ENCODE measurements around the gene ABRACL. TPM values are rescaled to one million over a fixed set of nuclear protein-coding genes. Genes with fewer than 3 reads are reported as not detected.
"Not testable (repeated sequence)": the region's sequence is repeated elsewhere in the genome, so short reads cannot be mapped to it uniquely, and the experiment has no call there.

ABRACL gene
- total RNA-seq, 1 donor from 2014 or later: 14.0 TPM

- Histone ChIP-seq H3K36me3 (no peaks in the 10 kb centered on the region), H3K4me1 (peaks cover 44% of the 10 kb centered on the region), H3K4me3 (peak overlapping the region; percentile 77 to 87), H3K27ac (peak overlapping the region; percentile 84), H3K27me3 (no peaks in the 10 kb centered on the region), H3K9me3 (no peaks in the 10 kb centered on the region)
- intact Hi-C loops (cut with DNase I): loop anchor here (5.0 kb wide), 1 partner anchor 170 kb away; no protein-coding TSS in a partner anchor
- no peak for DNase-seq (ENCODE audit: extremely low spot score in 2 of 2)
- TF ChIP-seq CTCF (IDR thresholded peaks at IDR 0.05) (no peak), POLR2AphosphoS5 (IDR thresholded peaks at IDR 0.05; ENCODE audit: insufficient read depth in 1 of 2, low read depth in 1 of 2) (no peak), POLR2A (IDR thresholded peaks at IDR 0.05) (no peak)
Measured at GRCh38 chr6:138987080-138987642, 41.4 kb upstream of the ABRACL start.

- Histone ChIP-seq H3K27me3 (no peaks in the 10 kb centered on the region), H3K36me3 (no peaks in the 10 kb centered on the region), H3K9me3 (no peaks in the 10 kb centered on the region), H3K4me3 (peak within 1 kb of the TSS; percentile 77 to 87), H3K4me1 (peaks cover 41% of the 10 kb centered on the region), H3K27ac (peak within 1 kb of the TSS; percentile 84)
- no peak for DNase-seq (ENCODE audit: extremely low spot score in 2 of 2)
- TF ChIP-seq CTCF (IDR thresholded peaks at IDR 0.05) (peak; percentile 92 to 99 (median 97)), POLR2A (IDR thresholded peaks at IDR 0.05) (no peak), POLR2AphosphoS5 (IDR thresholded peaks at IDR 0.05; ENCODE audit: insufficient read depth in 1 of 2, low read depth in 1 of 2) (peak; percentile 66 to 87)
- intact Hi-C loops (cut with DNase I): loop anchor here (5.0 kb wide), 1 partner anchor 171 kb away; no protein-coding TSS in a partner anchor
Measured at GRCh38 chr6:138987643-138988468, 40.7 kb upstream of the ABRACL start, which contains the start of gene REPS1. REPS1 (minus strand) TSS chr6:138988253; CDS start chr6:138987682, 571 bp downstream.

- Histone ChIP-seq H3K27ac (peak overlapping the region; percentile 84), H3K4me1 (peaks cover 35% of the 10 kb centered on the region), H3K36me3 (no peaks in the 10 kb centered on the region), H3K9me3 (no peaks in the 10 kb centered on the region), H3K27me3 (no peaks in the 10 kb centered on the region), H3K4me3 (peak overlapping the region; percentile 77 to 87)
- intact Hi-C loops (cut with DNase I): loop anchor here (5.0 kb wide), 1 partner anchor 171 kb away; no protein-coding TSS in a partner anchor
- no peak for DNase-seq (ENCODE audit: extremely low spot score in 2 of 2)
- TF ChIP-seq POLR2A (IDR thresholded peaks at IDR 0.05) (no peak), POLR2AphosphoS5 (IDR thresholded peaks at IDR 0.05; ENCODE audit: insufficient read depth in 1 of 2, low read depth in 1 of 2) (no peak)
Measured at GRCh38 chr6:138988469-138988834, 40.1 kb upstream of the ABRACL start.

- no peak overlapping the region for H3K27ac ChIP-seq
- TF ChIP-seq CTCF (IDR thresholded peaks at IDR 0.05): no peak
- no peak for TF ChIP-seq POLR2AphosphoS5 (IDR thresholded peaks at IDR 0.05; ENCODE audit: insufficient read depth in 1 of 2, low read depth in 1 of 2)
- no peak for TF ChIP-seq POLR2A (IDR thresholded peaks at IDR 0.05)
Measured at GRCh38 chr6:138989098-138989983, 39.2 kb upstream of the ABRACL start.

GRCh38 chr6:138991206-138991605 is 37.3 kb upstream of the ABRACL start:
- Histone ChIP-seq H3K4me1 (peaks cover 9% of the 10 kb centered on the region), H3K4me3 (no peak overlapping the region), H3K36me3 (no peaks in the 10 kb centered on the region), H3K9me3 (no peaks in the 10 kb centered on the region), H3K27ac (no peak overlapping the region), H3K27me3 (no peaks in the 10 kb centered on the region)
- no peak for TF ChIP-seq CTCF (IDR thresholded peaks at IDR 0.05)
- no peak for TF ChIP-seq POLR2AphosphoS5 (IDR thresholded peaks at IDR 0.05; ENCODE audit: insufficient read depth in 1 of 2, low read depth in 1 of 2)
- no peak for TF ChIP-seq POLR2A (IDR thresholded peaks at IDR 0.05)
- DNase-seq (ENCODE audit: extremely low spot score in 2 of 2): no peak
- intact Hi-C loops (cut with DNase I): no loop called here

More at GRCh38 chr6:138989098-138989983, 39.2 kb upstream of the ABRACL start:
- no peaks in the 10 kb centered on the region for H3K27me3 ChIP-seq
- peaks cover 27% of the 10 kb centered on the region for H3K4me1 ChIP-seq
- no peak overlapping the region for H3K4me3 ChIP-seq
- no peaks in the 10 kb centered on the region for H3K9me3 ChIP-seq
- intact Hi-C loops (cut with DNase I): loop anchor here (5.0 kb wide), 1 partner anchor 172 kb away; no protein-coding TSS in a partner anchor
- no peak for DNase-seq (ENCODE audit: extremely low spot score in 2 of 2)
- H3K36me3 ChIP-seq: no peaks in the 10 kb centered on the region

GRCh38 chr6:138992965-138993364 is 35.6 kb upstream of the ABRACL start:
- H3K4me3 ChIP-seq; H3K36me3 ChIP-seq; intact Hi-C loops (cut with DNase I); H3K4me1 ChIP-seq; DNase-seq (ENCODE audit: extremely low spot score in 2 of 2); H3K9me3 ChIP-seq; H3K27me3 ChIP-seq; H3K27ac ChIP-seq: not testable (repeated sequence)

- H3K27ac ChIP-seq; H3K27me3 ChIP-seq; H3K4me1 ChIP-seq; H3K9me3 ChIP-seq; H3K36me3 ChIP-seq; H3K4me3 ChIP-seq; DNase-seq (ENCODE audit: extremely low spot score in 2 of 2); intact Hi-C loops (cut with DNase I): not testable (repeated sequence)
Measured at GRCh38 chr6:138993410-138993809, 35.1 kb upstream of the ABRACL start.
